HEK293 (cell line): ENCODE measurements around the gene UPK1A.
A peak's percentile ranks its signal among the peaks of the same experiment; 100 is the strongest.

Source experiments
- GLIS1 ChIP-seq: fragments of 450-650 bp; formaldehyde crosslinking; IDR thresholded peaks from 2 replicates; pipeline ENCODE4 v1.5.1; 2016; ENCODE audit warnings: missing biosample characterization, missing genetic modification characterization
- SP3 ChIP-seq: fragments of 450-650 bp; formaldehyde crosslinking; IDR thresholded peaks from 2 replicates; pipeline ENCODE4 v1.5.1; 2016; ENCODE audit warnings: missing biosample characterization, missing genetic modification characterization
- YY2 ChIP-seq: fragments of 450-650 bp; formaldehyde crosslinking; IDR thresholded peaks from 2 replicates; pipeline ENCODE4 v1.5.1; 2016; ENCODE audit warnings: missing biosample characterization, missing genetic modification characterization
- ZBTB8A ChIP-seq: fragments of 450-650 bp; formaldehyde crosslinking; IDR thresholded peaks from 2 replicates; pipeline ENCODE4 v1.5.1; 2016; ENCODE audit warnings: missing biosample characterization, missing genetic modification characterization
- ZEB2 ChIP-seq: fragments of 450-650 bp; formaldehyde crosslinking; IDR thresholded peaks from 2 replicates; pipeline ENCODE4 v1.5.1; 2016; ENCODE audit warnings: missing biosample characterization, missing genetic modification characterization
- ZNF19 ChIP-seq: fragments of 450-650 bp; formaldehyde crosslinking; IDR thresholded peaks from 2 replicates; pipeline ENCODE4; 2016; ENCODE audit warnings: missing biosample characterization, missing genetic modification characterization, low read depth
- ZNF202 ChIP-seq: fragments of 450-650 bp; formaldehyde crosslinking; IDR thresholded peaks from 2 replicates; pipeline ENCODE4 v1.5.1; 2016; ENCODE audit warnings: missing biosample characterization, missing genetic modification characterization, borderline replicate concordance
- ZNF214 ChIP-seq: fragments of 450-650 bp; formaldehyde crosslinking; IDR thresholded peaks from 2 replicates; pipeline ENCODE4 v1.5.1; 2017; ENCODE audit warnings: missing biosample characterization, mild to moderate bottlenecking, missing genetic modification characterization, borderline replicate concordance
- ZNF37A ChIP-seq: fragments of 450-650 bp; IDR thresholded peaks from 2 replicates; pipeline ENCODE4 v1.5.1; 2018; ENCODE audit warnings: missing biosample characterization, missing genetic modification characterization
- ZNF394 ChIP-seq: fragments of 450-650 bp; formaldehyde crosslinking; IDR thresholded peaks from 2 replicates; pipeline ENCODE4 v1.5.1; 2016; ENCODE audit warnings: missing biosample characterization, missing genetic modification characterization, mild to moderate bottlenecking, moderate library complexity, borderline replicate concordance
- ZNF560 ChIP-seq: fragments of 450-650 bp; formaldehyde crosslinking; IDR thresholded peaks from 2 replicates; pipeline ENCODE4 v1.5.1; 2017; ENCODE audit warnings: missing biosample characterization, missing genetic modification characterization, borderline replicate concordance
- ZNF610 ChIP-seq: fragments of 450-650 bp; formaldehyde crosslinking; IDR thresholded peaks from 2 replicates; pipeline ENCODE4 v1.5.1; 2016; ENCODE audit warnings: missing biosample characterization, missing genetic modification characterization, borderline replicate concordance
- ZNF777 ChIP-seq: fragments of 450-650 bp; formaldehyde crosslinking; IDR thresholded peaks from 2 replicates; pipeline ENCODE4 v1.5.1; 2017; ENCODE audit warnings: missing biosample characterization, missing genetic modification characterization, borderline replicate concordance
- TF ChIP-seq, protein P1 (sequence below): fragments of 450-650 bp; formaldehyde crosslinking; IDR thresholded peaks from 2 replicates; pipeline ENCODE4 v1.5.1; 2016; ENCODE audit warnings: missing biosample characterization, missing genetic modification characterization, low read depth
- TF ChIP-seq, protein P2 (sequence below): fragments of 450-650 bp; formaldehyde crosslinking; IDR thresholded peaks from 2 replicates; pipeline ENCODE4 v1.5.1; 2016; ENCODE audit warnings: missing biosample characterization, missing genetic modification characterization
- TF ChIP-seq, protein P3 (sequence below): fragments of 450-650 bp; formaldehyde crosslinking; IDR thresholded peaks from 2 replicates; pipeline ENCODE4 v1.5.1; 2016; ENCODE audit warnings: missing biosample characterization, missing genetic modification characterization
- TF ChIP-seq, protein P4 (sequence below): fragments of 450-650 bp; formaldehyde crosslinking; IDR thresholded peaks from 2 replicates; pipeline ENCODE4 v1.5.1; 2016; ENCODE audit warnings: missing biosample characterization, missing genetic modification characterization, borderline replicate concordance
- TF ChIP-seq, protein P5 (sequence below): fragments of 450-650 bp; formaldehyde crosslinking; IDR thresholded peaks from 2 replicates; pipeline ENCODE4 v1.5.1; 2016; ENCODE audit warnings: missing biosample characterization, missing genetic modification characterization
- TF ChIP-seq, protein P6 (sequence below): fragments of 450-650 bp; formaldehyde crosslinking; IDR thresholded peaks from 2 replicates; pipeline ENCODE4 v1.5.1; 2017; ENCODE audit warnings: missing biosample characterization, missing genetic modification characterization
- TF ChIP-seq, protein P7 (sequence below): fragments of 450-650 bp; formaldehyde crosslinking; IDR thresholded peaks from 2 replicates; pipeline ENCODE4 v1.5.1; 2016; ENCODE audit warnings: missing biosample characterization, missing genetic modification characterization

The UPK1A gene

DNA sequence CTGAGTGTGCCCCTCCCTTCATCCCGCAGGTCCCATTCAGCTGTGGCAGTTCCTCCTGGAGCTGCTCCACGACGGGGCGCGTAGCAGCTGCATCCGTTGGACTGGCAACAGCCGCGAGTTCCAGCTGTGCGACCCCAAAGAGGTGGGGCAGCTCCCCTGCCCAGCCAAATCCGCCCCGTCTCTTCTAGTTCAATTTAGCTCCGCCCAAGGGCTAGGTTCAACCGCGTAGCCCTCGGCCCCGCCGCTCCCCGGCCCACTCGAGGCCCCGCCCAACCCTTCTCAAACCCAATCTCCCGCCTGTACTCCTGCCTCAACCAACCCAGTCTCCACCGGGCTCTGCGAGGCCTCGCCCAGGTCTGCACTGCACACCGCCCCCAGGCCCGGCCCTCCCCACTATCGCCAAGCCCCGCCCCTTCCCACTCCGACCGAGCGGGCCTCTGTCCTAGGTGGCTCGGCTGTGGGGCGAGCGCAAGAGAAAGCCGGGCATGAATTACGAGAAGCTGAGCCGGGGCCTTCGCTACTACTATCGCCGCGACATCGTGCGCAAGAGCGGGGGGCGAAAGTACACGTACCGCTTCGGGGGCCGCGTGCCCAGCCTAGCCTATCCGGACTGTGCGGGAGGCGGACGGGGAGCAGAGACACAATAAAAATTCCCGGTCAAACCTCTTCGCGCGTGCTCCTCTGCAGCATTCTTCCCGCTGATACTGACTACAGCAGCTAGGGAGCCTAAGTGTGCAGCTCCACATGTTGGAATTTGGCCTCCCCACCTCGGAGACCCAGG, 21.9 kb upstream of the UPK1A start (continued):
- TF ChIP-seq ZNF19 (tag by site-specific recombination) (no peak), ZEB2 (peak; percentile 68), ZNF394 (tag by site-specific recombination) (peak; percentile 9; the same call in 1 of the 2 replicates), ZNF560 (tag by site-specific recombination) (no peak), YY2 (tag by site-specific recombination) (no peak), ZNF777 (peak; percentile 66; the same call in 1 of the 2 replicates), ZNF214 (tag by site-specific recombination) (no peak), ZNF610 (peak; percentile 69; the same call in 1 of the 2 replicates), ZBTB8A (tag by site-specific recombination) (0 out of 2 replicates have a peak, but pooled peaks have one; percentile 7), GLIS1 (peak; percentile 58), SP3 (tag by site-specific recombination) (peak; percentile 92), ZNF37A (tag by site-specific recombination) (no peak), ZNF202 (tag by site-specific recombination) (no peak)
- TF ChIP-seq, protein P1, sequence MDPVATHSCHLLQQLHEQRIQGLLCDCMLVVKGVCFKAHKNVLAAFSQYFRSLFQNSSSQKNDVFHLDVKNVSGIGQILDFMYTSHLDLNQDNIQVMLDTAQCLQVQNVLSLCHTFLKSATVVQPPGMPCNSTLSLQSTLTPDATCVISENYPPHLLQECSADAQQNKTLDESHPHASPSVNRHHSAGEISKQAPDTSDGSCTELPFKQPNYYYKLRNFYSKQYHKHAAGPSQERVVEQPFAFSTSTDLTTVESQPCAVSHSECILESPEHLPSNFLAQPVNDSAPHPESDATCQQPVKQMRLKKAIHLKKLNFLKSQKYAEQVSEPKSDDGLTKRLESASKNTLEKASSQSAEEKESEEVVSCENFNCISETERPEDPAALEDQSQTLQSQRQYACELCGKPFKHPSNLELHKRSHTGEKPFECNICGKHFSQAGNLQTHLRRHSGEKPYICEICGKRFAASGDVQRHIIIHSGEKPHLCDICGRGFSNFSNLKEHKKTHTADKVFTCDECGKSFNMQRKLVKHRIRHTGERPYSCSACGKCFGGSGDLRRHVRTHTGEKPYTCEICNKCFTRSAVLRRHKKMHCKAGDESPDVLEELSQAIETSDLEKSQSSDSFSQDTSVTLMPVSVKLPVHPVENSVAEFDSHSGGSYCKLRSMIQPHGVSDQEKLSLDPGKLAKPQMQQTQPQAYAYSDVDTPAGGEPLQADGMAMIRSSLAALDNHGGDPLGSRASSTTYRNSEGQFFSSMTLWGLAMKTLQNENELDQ (tag by site-specific recombination) = no peak
- TF ChIP-seq, protein P2, sequence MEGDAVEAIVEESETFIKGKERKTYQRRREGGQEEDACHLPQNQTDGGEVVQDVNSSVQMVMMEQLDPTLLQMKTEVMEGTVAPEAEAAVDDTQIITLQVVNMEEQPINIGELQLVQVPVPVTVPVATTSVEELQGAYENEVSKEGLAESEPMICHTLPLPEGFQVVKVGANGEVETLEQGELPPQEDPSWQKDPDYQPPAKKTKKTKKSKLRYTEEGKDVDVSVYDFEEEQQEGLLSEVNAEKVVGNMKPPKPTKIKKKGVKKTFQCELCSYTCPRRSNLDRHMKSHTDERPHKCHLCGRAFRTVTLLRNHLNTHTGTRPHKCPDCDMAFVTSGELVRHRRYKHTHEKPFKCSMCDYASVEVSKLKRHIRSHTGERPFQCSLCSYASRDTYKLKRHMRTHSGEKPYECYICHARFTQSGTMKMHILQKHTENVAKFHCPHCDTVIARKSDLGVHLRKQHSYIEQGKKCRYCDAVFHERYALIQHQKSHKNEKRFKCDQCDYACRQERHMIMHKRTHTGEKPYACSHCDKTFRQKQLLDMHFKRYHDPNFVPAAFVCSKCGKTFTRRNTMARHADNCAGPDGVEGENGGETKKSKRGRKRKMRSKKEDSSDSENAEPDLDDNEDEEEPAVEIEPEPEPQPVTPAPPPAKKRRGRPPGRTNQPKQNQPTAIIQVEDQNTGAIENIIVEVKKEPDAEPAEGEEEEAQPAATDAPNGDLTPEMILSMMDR (tag by site-specific recombination) = 0 out of 2 replicates have a peak, but pooled peaks have one; percentile 15
- TF ChIP-seq, protein P3, sequence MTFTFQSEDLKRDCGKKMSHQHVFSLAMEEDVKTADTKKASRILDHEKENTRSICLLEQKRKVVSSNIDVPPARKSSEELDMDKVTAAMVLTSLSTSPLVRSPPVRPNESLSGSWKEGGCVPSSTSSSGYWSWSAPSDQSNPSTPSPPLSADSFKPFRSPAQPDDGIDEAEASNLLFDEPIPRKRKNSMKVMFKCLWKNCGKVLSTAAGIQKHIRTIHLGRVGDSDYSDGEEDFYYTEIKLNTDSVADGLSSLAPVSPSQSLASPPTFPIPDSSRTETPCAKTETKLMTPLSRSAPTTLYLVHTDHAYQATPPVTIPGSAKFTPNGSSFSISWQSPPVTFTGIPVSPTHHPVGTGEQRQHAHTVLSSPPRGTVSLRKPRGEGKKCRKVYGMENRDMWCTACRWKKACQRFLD (tag by site-specific recombination) = no peak
- TF ChIP-seq, protein P4, sequence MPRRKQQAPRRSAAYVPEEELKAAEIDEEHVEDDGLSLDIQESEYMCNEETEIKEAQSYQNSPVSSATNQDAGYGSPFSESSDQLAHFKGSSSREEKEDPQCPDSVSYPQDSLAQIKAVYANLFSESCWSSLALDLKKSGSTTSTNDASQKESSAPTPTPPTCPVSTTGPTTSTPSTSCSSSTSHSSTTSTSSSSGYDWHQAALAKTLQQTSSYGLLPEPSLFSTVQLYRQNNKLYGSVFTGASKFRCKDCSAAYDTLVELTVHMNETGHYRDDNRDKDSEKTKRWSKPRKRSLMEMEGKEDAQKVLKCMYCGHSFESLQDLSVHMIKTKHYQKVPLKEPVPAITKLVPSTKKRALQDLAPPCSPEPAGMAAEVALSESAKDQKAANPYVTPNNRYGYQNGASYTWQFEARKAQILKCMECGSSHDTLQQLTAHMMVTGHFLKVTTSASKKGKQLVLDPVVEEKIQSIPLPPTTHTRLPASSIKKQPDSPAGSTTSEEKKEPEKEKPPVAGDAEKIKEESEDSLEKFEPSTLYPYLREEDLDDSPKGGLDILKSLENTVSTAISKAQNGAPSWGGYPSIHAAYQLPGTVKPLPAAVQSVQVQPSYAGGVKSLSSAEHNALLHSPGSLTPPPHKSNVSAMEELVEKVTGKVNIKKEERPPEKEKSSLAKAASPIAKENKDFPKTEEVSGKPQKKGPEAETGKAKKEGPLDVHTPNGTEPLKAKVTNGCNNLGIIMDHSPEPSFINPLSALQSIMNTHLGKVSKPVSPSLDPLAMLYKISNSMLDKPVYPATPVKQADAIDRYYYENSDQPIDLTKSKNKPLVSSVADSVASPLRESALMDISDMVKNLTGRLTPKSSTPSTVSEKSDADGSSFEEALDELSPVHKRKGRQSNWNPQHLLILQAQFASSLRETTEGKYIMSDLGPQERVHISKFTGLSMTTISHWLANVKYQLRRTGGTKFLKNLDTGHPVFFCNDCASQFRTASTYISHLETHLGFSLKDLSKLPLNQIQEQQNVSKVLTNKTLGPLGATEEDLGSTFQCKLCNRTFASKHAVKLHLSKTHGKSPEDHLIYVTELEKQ (tag by site-specific recombination) = no peak
- TF ChIP-seq, protein P5, sequence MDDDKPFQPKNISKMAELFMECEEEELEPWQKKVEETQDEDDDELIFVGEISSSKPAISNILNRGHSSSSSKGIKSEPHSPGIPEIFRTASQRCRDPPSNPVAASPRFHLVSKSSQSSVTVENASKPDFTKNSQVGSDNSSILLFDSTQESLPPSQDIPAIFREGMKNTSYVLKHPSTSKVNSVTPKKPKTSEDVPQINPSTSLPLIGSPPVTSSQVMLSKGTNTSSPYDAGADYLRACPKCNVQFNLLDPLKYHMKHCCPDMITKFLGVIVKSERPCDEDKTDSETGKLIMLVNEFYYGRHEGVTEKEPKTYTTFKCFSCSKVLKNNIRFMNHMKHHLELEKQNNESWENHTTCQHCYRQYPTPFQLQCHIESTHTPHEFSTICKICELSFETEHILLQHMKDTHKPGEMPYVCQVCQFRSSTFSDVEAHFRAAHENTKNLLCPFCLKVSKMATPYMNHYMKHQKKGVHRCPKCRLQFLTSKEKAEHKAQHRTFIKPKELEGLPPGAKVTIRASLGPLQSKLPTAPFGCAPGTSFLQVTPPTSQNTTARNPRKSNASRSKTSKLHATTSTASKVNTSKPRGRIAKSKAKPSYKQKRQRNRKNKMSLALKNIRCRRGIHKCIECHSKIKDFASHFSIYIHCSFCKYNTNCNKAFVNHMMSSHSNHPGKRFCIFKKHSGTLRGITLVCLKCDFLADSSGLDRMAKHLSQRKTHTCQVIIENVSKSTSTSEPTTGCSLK (tag by site-specific recombination) = no peak
- TF ChIP-seq, protein P6, sequence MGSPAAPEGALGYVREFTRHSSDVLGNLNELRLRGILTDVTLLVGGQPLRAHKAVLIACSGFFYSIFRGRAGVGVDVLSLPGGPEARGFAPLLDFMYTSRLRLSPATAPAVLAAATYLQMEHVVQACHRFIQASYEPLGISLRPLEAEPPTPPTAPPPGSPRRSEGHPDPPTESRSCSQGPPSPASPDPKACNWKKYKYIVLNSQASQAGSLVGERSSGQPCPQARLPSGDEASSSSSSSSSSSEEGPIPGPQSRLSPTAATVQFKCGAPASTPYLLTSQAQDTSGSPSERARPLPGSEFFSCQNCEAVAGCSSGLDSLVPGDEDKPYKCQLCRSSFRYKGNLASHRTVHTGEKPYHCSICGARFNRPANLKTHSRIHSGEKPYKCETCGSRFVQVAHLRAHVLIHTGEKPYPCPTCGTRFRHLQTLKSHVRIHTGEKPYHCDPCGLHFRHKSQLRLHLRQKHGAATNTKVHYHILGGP (tag by site-specific recombination) = no peak
- TF ChIP-seq, protein P7, sequence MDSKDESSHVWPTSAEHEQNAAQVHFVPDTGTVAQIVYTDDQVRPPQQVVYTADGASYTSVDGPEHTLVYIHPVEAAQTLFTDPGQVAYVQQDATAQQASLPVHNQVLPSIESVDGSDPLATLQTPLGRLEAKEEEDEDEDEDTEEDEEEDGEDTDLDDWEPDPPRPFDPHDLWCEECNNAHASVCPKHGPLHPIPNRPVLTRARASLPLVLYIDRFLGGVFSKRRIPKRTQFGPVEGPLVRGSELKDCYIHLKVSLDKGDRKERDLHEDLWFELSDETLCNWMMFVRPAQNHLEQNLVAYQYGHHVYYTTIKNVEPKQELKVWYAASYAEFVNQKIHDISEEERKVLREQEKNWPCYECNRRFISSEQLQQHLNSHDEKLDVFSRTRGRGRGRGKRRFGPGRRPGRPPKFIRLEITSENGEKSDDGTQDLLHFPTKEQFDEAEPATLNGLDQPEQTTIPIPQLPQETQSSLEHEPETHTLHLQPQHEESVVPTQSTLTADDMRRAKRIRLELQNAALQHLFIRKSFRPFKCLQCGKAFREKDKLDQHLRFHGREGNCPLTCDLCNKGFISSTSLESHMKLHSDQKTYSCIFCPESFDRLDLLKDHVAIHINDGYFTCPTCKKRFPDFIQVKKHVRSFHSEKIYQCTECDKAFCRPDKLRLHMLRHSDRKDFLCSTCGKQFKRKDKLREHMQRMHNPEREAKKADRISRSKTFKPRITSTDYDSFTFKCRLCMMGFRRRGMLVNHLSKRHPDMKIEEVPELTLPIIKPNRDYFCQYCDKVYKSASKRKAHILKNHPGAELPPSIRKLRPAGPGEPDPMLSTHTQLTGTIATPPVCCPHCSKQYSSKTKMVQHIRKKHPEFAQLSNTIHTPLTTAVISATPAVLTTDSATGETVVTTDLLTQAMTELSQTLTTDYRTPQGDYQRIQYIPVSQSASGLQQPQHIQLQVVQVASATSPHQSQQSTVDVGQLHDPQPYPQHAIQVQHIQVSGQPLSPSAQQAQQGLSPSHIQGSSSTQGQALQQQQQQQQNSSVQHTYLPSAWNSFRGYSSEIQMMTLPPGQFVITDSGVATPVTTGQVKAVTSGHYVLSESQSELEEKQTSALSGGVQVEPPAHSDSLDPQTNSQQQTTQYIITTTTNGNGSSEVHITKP (tag by site-specific recombination) = no peak; the same call in none of the 2 replicates
